HepG2 (cell line): ENCODE results near the gene TTC32. TPM values are rescaled to one million over a fixed set of nuclear protein-coding genes. Genes with fewer than 3 reads are reported as not detected.

Experiments used
- ATAC-seq: fragments of 200-7000 bp; cut with Tn5 transposase; 3 replicates; pipeline ENCODE4 v1.9.1; 2020; ENCODE audit warnings: mild to moderate bottlenecking, moderate library complexity
- BruUV-seq: library from RNA; stranded (reverse); fragments of 400-500 nt; replicated peaks from 2 replicates; lab custom pipeline; 2021; lab: Mats Ljungman, UMichigan
- CTCF ChIA-PET: fragments of 300-600 bp; formaldehyde crosslinking; extraction: SDS; loops from one replicate; lab custom pipeline; 2021; ENCODE audit warnings: low total read pairs, inconsistent platforms, low intra/inter-chr PET ratio; lab: Yijun Ruan, JAX
- POLR2A ChIA-PET: fragments of 350-600 bp; sonication (Branson Sonifier 250); formaldehyde crosslinking; loops from one replicate; lab custom pipeline; 2020; ENCODE audit warnings: antibody characterized with exemption, inconsistent platforms; lab: Yijun Ruan, JAX
- DNase-seq: peaks from one replicate; pipeline ENCODE4 v3.0.0-alpha.2; 2015; ENCODE audit warnings: low spot score
- FAIRE-seq: peaks from 3 replicates; lab custom pipeline; 2011; peaks lifted over from hg19 to GRCh38; lab: Jason Lieb, UNC
- H2AFZ ChIP-seq: one replicate; pipeline ENCODE4 v1.6.1; 2011; ENCODE audit warnings: low read length, inconsistent platforms
- H3K27ac ChIP-seq: fragments of 300-600 bp; 3 replicates; pipeline ENCODE4 v1.8.0; 2011; ENCODE audit warnings: mixed run types, mild to moderate bottlenecking, mixed read lengths, low read length, inconsistent platforms; ENCODE audit not compliant: insufficient read depth; ENCODE audit errors: extremely low read length
- H3K27me3 ChIP-seq, 2 experiments: fragments of 200-600 bp in 1 of 2; 2 replicates in 1 of 2; 3 replicates in 1 of 2; pipeline versions ENCODE4 v1.6.0 to v1.8.0; 2011; ENCODE audit warnings: low read length in 2 of 2, mild to moderate bottlenecking in 2 of 2, moderate library complexity in 2 of 2, inconsistent platforms in 1 of 2; ENCODE audit not compliant: insufficient read depth in 2 of 2, control insufficient read depth in 1 of 2
- H3K36me3 ChIP-seq, 2 experiments: fragments of 200-600 bp in 1 of 2; replicated peaks in 1 of 2; 2 replicates in 1 of 2; 3 replicates in 1 of 2; pipeline versions ENCODE4 v1.5.1 to v1.8.0; 2011; ENCODE audit warnings: low read length in 2 of 2, inconsistent platforms in 1 of 2; ENCODE audit not compliant: insufficient read depth in 2 of 2, control insufficient read depth in 1 of 2
- H3K4me1 ChIP-seq: 2 replicates; pipeline ENCODE4 v1.5.1; 2012; ENCODE audit warnings: low read length, inconsistent platforms; ENCODE audit not compliant: insufficient read depth
- H3K4me2 ChIP-seq: 2 replicates; pipeline ENCODE4 v1.6.0; 2011; ENCODE audit warnings: low read depth, low read length, inconsistent platforms
- H3K4me3 ChIP-seq, 3 experiments: fragments of 200-600 bp in 1 of 3; sonication (generic), shearing (Covaris generic) in 1 of 3; replicated peaks in 1 of 3; 2 replicates each; pipeline ENCODE4 v1.5.1; 2011 to 2016; ENCODE audit warnings: low read length in 3 of 3, inconsistent platforms in 2 of 3, low read depth in 2 of 3, mild to moderate bottlenecking in 2 of 3, control low read depth in 1 of 3, mixed read lengths in 1 of 3; ENCODE audit not compliant: insufficient read depth in 1 of 3
- H3K79me2 ChIP-seq: one replicate; pipeline ENCODE4 v1.6.1; 2011; ENCODE audit warnings: low read length, inconsistent platforms; ENCODE audit not compliant: insufficient read depth
- H3K9ac ChIP-seq: 2 replicates; pipeline ENCODE4 v1.6.0; 2011; ENCODE audit warnings: mild to moderate bottlenecking, low read depth, low read length, inconsistent platforms; ENCODE audit not compliant: insufficient read depth
- H3K9me3 ChIP-seq: 2 replicates; pipeline ENCODE4 v1.5.1; 2012; ENCODE audit warnings: mild to moderate bottlenecking, low read length
- H4K20me1 ChIP-seq: 2 replicates; pipeline ENCODE4 v1.6.0; 2011; ENCODE audit warnings: inconsistent platforms, mild to moderate bottlenecking, low read length, moderate library complexity; ENCODE audit not compliant: insufficient read depth
- ARID3A ChIP-seq: IDR thresholded peaks from 2 replicates; pipeline ENCODE4 v1.6.1; 2012; ENCODE audit warnings: low read depth, low read length, improper control_type of control experiment
- ATF7-NPFF ChIP-seq: sonication (generic); formaldehyde crosslinking; IDR thresholded peaks from 2 replicates; pipeline ENCODE4 v1.8.1; 2023; ENCODE audit warnings: mild to moderate bottlenecking, low read depth, missing genetic modification reagents, moderate library complexity
- CEBPB ChIP-seq: IDR thresholded peaks from 2 replicates; pipeline ENCODE4 v1.6.1; 2011; ENCODE audit warnings: low read depth, low read length, improper control_type of control experiment, borderline replicate concordance
- KAT7 ChIP-seq: IDR thresholded peaks from 2 replicates; pipeline ENCODE4 v1.6.1; 2018; ENCODE audit warnings: borderline replicate concordance, missing compliant biosample characterization
- MAF1 ChIP-seq: sonication (generic); formaldehyde crosslinking; IDR thresholded peaks from 2 replicates; pipeline ENCODE4 v1.5.0; 2020; ENCODE audit warnings: missing genetic modification reagents, borderline replicate concordance
- SMAD3 ChIP-seq: sonication (generic); formaldehyde crosslinking; IDR thresholded peaks from 2 replicates; pipeline ENCODE4 v1.4.0; 2020; ENCODE audit warnings: missing genetic modification reagents
- TARDBP ChIP-seq: sonication (generic); formaldehyde crosslinking; IDR thresholded peaks from 2 replicates; pipeline ENCODE4 v1.8.0; 2022; ENCODE audit warnings: mild to moderate bottlenecking, missing genetic modification reagents
- TFDP2 ChIP-seq: sonication (generic); formaldehyde crosslinking; IDR thresholded peaks from 2 replicates; pipeline ENCODE4 v1.4.0; 2020; ENCODE audit warnings: missing genetic modification reagents
- TGIF2 ChIP-seq: IDR thresholded peaks from 2 replicates; pipeline ENCODE4 v1.6.1; 2016; ENCODE audit warnings: control low read depth, missing compliant biosample characterization
- WIZ ChIP-seq: sonication (generic); formaldehyde crosslinking; IDR thresholded peaks from 2 replicates; pipeline ENCODE4 v1.5.1; 2020; ENCODE audit warnings: mild to moderate bottlenecking, missing genetic modification reagents
- ZNF232 ChIP-seq: sonication (generic); formaldehyde crosslinking; IDR thresholded peaks from 2 replicates; pipeline ENCODE4 v1.4.0; 2020; ENCODE audit warnings: missing genetic modification reagents, borderline replicate concordance
- ZNF713 ChIP-seq: sonication (generic); formaldehyde crosslinking; IDR thresholded peaks from 2 replicates; pipeline ENCODE4 v1.4.0; 2020; ENCODE audit warnings: mild to moderate bottlenecking, missing genetic modification reagents
- ZNF83 ChIP-seq: sonication (generic); formaldehyde crosslinking; IDR thresholded peaks from 2 replicates; pipeline ENCODE4 v1.4.0; 2020; ENCODE audit warnings: missing genetic modification reagents, mild to moderate bottlenecking, borderline replicate concordance
- ZSCAN22 ChIP-seq: sonication (generic); formaldehyde crosslinking; IDR thresholded peaks from 2 replicates; pipeline ENCODE4 v1.4.0; 2020; ENCODE audit warnings: mild to moderate bottlenecking, missing genetic modification reagents
- ZSCAN9 ChIP-seq: IDR thresholded peaks from 2 replicates; pipeline ENCODE4 v1.6.1; 2016; ENCODE audit warnings: borderline replicate concordance
- WGBS: methylation state at CpG from one replicate; pipeline ENCODE4 v1.1.6; 2017; ENCODE audit warnings: low lambda C conversion rate; 5-methylcytosine and 5-hydroxymethylcytosine counted together
- in situ Hi-C: cut with HindIII; loops from 2 replicates; pipeline ENCODE4 v1.10.0; 2017; ENCODE audit warnings: low pct_unique_long_range_greater_than_20kb; ENCODE audit not compliant: extremely low pct_ligation_motif_present
- intact Hi-C: fragments of 100-400 bp; cut with micrococcal nuclease; formaldehyde crosslinking; loops from one replicate; pipeline ENCODE4 v1.10.0; 2022; ENCODE audit not compliant: unreplicated experiment
- polyA plus RNA-seq, 8 experiments: library from polyadenylated mRNA; depleted of rRNA in 3 of 8; stranded (reverse) in 7 of 8; unstranded in 1 of 8; fragments of >200 nt; fragmentation: Illumina TruSeq in 4 of 8; extraction: Trizol in 4 of 8; gene quantifications; 2 replicates each; pipeline versions ENCODE4 v1.2.1 to v1.2.3, GENCODE V29; 2011 to 2016; ENCODE audit warnings: low read depth in 4 of 8, missing spikeins in 1 of 8, mixed read lengths in 1 of 8; ENCODE audit not compliant: insufficient read depth in 1 of 8
- total RNA-seq, 5 experiments: library from RNA; depleted of rRNA; stranded (reverse); fragments of >200 nt; fragmentation: Illumina TruSeq; extraction: Trizol; gene quantifications; 2 replicates each; pipeline ENCODE4 v1.2.3, GENCODE V29; 2016; ENCODE audit warnings: low read depth in 1 of 5
- TF ChIP-seq, protein P1 (sequence below): sonication (generic); formaldehyde crosslinking; IDR thresholded peaks from 2 replicates; pipeline ENCODE4 v1.4.0; 2020; ENCODE audit warnings: missing genetic modification reagents
- TF ChIP-seq, protein P2 (sequence below): sonication (generic); formaldehyde crosslinking; IDR thresholded peaks from 2 replicates; pipeline ENCODE4 v1.5.1; 2020; ENCODE audit warnings: missing genetic modification reagents, mild to moderate bottlenecking, borderline replicate concordance

The TTC32 gene
- total and polyA plus RNA-seq, 2 of the 13 experiments (the other 11 are each of a cell fraction or from before 2014, with no cell fraction given): 21.6 to 38.3 TPM

DNA sequence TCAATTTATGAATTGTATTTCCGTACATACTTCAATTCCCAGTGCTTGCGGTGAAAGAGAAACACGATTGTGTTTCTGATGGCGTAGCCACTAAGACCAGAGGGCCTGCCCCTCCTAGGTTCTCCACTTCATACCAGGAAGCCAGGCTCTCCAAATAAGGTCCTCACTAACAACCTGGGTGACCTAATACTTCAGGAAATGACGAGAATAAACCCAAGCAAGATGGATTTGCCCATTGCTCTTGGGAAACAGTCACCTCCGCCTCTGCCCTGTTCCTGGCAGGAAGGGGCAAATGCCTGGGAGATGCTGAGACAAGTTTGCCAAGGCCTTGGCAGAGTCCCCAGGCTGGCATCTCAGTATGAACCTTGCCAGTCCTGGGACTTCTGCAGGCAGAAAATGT, 41.8 kb downstream of the TTC32 start (continued):
- TF ChIP-seq, protein P1, sequence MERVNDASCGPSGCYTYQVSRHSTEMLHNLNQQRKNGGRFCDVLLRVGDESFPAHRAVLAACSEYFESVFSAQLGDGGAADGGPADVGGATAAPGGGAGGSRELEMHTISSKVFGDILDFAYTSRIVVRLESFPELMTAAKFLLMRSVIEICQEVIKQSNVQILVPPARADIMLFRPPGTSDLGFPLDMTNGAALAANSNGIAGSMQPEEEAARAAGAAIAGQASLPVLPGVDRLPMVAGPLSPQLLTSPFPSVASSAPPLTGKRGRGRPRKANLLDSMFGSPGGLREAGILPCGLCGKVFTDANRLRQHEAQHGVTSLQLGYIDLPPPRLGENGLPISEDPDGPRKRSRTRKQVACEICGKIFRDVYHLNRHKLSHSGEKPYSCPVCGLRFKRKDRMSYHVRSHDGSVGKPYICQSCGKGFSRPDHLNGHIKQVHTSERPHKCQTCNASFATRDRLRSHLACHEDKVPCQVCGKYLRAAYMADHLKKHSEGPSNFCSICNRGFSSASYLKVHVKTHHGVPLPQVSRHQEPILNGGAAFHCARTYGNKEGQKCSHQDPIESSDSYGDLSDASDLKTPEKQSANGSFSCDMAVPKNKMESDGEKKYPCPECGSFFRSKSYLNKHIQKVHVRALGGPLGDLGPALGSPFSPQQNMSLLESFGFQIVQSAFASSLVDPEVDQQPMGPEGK (CRISPR knock-in tag): no peak
- TF ChIP-seq KAT7 (CRISPR knock-in tag) (no peak), WIZ (CRISPR knock-in tag) (no peak)

GRCh38 chr2:19859565-19859964, 42.2 kb downstream of the TTC32 start:
- H3K9me3 ChIP-seq: no peaks in the 10 kb centered on the region
- H3K36me3 ChIP-seq: no peaks in the 10 kb centered on the region
- H3K27ac ChIP-seq: no peak overlapping the region
- no peak overlapping the region for H3K9ac ChIP-seq
- CTCF ChIA-PET: no interaction called here
- intact Hi-C loops: no loop called here
- WGBS: 59% methylated on average over 11 of the region's 11 CpGs
- in situ Hi-C loops: loop anchor here (10.0 kb wide), 1 partner anchor 115 kb away; no protein-coding TSS in a partner anchor
- DNase-seq: no peak
- H3K27me3 ChIP-seq: peaks cover 8 to 27% of the 10 kb centered on the region in 2 experiments
- POLR2A ChIA-PET: no interaction called here
- no peaks in the 10 kb centered on the region for H4K20me1 ChIP-seq
- H3K79me2 ChIP-seq: no peaks in the 10 kb centered on the region
- FAIRE-seq: no peak
- peaks cover 60% of the 10 kb centered on the region for H3K4me1 ChIP-seq
- no peak overlapping the region for H3K4me2 ChIP-seq
- H3K4me3 ChIP-seq: no peak overlapping the region
- H2AFZ ChIP-seq: no peak overlapping the region
- no peak for ATAC-seq
- no TSS peak for BruUV-seq
- TF ChIP-seq, protein P2, sequence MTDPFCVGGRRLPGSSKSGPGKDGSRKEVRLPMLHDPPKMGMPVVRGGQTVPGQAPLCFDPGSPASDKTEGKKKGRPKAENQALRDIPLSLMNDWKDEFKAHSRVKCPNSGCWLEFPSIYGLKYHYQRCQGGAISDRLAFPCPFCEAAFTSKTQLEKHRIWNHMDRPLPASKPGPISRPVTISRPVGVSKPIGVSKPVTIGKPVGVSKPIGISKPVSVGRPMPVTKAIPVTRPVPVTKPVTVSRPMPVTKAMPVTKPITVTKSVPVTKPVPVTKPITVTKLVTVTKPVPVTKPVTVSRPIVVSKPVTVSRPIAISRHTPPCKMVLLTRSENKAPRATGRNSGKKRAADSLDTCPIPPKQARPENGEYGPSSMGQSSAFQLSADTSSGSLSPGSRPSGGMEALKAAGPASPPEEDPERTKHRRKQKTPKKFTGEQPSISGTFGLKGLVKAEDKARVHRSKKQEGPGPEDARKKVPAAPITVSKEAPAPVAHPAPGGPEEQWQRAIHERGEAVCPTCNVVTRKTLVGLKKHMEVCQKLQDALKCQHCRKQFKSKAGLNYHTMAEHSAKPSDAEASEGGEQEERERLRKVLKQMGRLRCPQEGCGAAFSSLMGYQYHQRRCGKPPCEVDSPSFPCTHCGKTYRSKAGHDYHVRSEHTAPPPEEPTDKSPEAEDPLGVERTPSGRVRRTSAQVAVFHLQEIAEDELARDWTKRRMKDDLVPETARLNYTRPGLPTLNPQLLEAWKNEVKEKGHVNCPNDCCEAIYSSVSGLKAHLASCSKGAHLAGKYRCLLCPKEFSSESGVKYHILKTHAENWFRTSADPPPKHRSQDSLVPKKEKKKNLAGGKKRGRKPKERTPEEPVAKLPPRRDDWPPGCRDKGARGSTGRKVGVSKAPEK (CRISPR knock-in tag): no peak
- no peak for TF ChIP-seq ZSCAN9 (CRISPR knock-in tag)
- no peak for TF ChIP-seq ATF7-NPFF (CRISPR knock-in tag)
- no peak for TF ChIP-seq ZNF713 (CRISPR knock-in tag)
- no peak for TF ChIP-seq ZNF232 (CRISPR knock-in tag)
- TF ChIP-seq CEBPB: no peak
- TF ChIP-seq SMAD3 (CRISPR knock-in tag): no peak
- no peak for TF ChIP-seq TFDP2 (CRISPR knock-in tag)
- TF ChIP-seq ZNF83 (CRISPR knock-in tag): no peak
- no peak for TF ChIP-seq TARDBP
- TF ChIP-seq MAF1 (CRISPR knock-in tag): no peak
- no peak for TF ChIP-seq ZSCAN22 (CRISPR knock-in tag)
- TF ChIP-seq ARID3A: no peak
- TF ChIP-seq TGIF2 (CRISPR knock-in tag): no peak
